ENCODE measurements around the gene AP1G2.

AP1G2 gene

DNA sequence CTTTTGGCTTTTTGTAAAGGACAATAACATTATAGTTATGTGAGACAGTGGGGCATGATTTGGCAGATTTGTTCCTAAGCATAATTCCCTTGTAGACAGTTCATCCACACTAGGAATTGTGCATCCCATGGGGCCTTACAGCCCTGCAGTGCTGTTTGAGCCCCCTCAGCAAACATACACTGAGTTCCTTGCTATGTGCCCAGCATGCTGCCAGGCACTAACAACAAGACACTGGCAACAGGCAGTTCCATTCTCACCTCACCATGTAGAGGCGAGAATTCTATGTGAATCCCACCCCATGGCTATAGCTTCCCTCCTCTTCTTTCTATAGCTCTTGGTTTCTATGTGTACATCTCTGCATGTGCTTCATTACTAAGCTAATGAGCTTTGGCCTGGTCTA lies 9.6 kb downstream of the AP1G2 start:
- no peak for DNase-seq (ENCODE audit: low spot score)

DNA sequence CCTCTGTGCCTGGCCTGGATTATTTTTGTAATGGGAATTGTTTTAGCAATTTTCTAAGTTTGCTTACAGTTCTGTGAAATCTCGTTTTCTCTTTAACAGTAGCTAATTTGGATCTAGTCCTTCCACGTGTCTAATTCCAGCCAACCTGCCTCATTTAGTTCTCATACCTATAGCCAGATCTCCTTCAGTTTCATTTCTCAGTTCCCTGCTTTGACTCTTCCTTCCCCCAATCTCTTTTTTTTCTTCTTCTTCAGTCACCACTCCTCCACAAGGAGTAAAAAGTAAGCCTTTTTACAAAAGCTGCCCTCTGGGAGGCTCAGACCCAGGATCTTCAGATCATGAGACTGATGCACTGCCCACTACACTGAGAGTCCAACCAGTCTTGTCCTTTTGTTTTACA lies 10.1 kb downstream of the AP1G2 start:
- DNase-seq (ENCODE audit: low spot score), result no peak

DNA sequence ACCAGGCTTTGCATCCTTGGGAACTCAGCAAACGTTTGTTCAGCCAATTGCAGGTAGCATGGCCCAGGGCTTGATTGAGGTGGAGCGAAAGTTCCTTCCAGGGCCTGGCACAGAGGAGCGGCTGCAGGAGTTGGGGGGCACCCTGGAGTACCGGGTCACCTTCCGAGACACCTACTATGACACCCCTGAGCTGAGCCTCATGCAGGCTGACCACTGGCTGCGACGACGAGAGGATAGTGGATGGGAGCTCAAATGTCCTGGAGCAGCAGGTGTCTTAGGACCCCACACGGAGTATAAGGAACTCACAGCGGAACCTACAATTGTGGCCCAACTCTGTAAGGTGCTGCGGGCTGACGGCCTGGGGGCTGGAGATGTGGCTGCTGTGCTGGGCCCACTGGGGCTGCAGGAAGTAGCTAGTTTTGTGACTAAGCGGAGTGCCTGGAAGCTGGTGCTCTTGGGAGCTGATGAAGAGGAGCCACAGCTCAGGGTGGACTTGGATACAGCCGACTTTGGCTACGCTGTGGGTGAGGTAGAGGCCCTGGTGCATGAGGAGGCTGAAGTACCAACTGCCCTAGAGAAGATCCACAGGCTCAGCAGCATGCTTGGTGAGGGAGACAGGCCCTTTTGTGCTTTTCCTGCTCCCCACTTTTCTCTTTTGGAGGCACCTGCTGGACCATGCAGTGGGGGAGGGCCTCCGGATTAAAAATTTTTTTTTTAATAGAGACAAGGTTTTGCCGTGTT lies 10.7 kb downstream of the AP1G2 start:
- no peak for DNase-seq (ENCODE audit: low spot score)

DNA sequence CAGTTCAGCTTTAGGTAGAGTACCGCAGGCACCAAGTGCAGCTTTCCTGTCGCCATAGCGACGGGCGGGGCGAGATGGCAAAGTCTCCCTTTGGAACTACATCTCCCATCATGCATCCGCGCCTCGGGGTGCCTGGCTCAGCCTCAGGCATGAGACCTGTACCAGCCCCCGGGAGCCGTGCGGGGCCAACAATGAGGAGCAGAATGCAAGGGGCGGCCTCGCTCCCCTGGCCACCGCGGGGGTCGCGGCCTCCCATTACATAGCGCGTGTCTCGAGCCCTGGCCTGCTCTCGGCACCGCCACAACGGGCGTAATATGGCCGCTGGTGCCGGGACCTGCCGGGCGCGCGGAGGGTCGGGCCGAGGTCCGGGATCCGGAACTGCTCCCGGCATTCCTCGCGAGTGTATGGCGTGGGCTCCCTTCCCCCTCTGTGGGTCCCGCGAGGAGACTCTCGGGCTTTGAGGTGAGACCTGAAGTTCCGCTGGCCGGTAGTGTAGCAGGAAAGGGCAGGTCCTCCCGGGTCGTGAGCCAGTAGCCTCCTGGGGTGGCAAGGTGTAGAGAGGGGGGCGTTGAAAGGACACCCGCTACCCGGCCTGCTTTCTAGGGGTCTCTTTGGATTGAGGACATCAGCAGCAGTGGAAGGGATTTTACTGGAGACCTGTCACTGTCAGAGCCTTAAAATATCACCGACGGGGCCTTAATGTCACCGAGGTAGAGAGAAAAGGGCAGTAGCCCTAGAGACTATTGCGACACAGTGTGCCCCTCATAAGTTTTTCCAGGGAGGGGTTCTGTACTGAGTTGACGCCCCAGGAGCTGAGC lies 11.5 kb downstream of the AP1G2 start, which contains the start of gene THTPA:
Gene THTPA, plus strand, starts transcription at position 390 of the 818 bp plus-strand sequence. CDS start 487 bp downstream, outside the sequence.
- peak; percentile 94 for DNase-seq (ENCODE audit: low spot score)

DNA sequence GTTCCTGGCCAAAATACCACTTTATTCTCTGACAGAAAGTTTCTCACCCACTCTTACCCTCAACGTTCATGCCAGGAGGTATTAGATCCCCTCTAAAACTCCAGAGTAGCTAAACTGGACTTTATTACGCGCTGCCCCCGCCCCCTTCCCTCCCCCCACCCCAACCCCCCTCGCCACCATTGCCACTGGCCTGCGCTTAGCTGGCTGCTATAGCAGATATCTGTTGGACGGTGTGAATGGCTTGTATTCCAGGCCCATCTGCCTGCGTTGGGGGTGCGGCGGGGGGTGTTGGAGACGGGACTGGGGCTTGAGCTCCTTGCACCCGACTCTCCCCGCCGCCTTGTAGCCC lies 12.1 kb downstream of the AP1G2 start:
- DNase-seq (ENCODE audit: low spot score), result no peak

DNA sequence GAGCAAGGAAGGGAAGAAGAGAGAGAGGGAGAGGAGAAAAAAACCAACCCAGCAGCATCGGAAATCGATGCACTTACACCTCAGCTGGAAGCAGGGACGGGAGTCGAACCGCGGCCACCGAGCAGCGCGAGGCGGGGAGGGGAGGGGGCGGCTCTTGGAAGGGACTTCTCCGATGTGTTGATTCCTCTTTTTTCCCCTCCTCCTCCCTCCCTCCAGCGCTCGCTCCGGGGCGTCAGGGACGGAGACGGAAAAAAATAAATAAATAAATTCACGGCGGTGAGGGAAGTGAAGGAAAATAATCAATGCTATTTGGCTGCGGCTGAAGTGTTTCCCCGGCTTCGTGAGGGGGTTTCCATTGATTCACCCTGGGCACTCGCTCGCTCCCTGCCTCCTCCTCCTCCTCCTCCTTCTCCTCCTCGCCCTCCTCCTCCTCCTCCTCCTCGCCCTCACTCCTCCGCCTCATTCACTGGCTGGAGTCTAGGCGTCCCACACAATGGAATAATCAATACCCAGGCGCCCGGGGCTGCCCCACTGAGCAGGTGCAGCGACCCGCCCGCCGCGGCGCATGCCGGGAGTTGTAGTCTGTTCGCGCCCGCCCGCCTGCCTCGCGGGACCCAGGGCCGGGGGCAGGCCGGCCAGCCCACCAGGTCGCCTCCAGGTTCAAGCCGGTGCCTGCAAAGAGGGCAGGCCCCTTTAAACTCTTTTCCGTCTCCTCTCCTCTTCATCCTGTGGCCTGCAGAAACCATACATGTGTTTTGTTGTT lies 16.1 kb downstream of the AP1G2 start, which contains the start of gene ZFHX2:
Gene ZFHX2, minus strand, starts transcription at position 500 of the 763 bp plus-strand sequence. CDS start 16,440 bp downstream, outside the sequence.
- peak; percentile 80 for DNase-seq (ENCODE audit: low spot score)

DNA sequence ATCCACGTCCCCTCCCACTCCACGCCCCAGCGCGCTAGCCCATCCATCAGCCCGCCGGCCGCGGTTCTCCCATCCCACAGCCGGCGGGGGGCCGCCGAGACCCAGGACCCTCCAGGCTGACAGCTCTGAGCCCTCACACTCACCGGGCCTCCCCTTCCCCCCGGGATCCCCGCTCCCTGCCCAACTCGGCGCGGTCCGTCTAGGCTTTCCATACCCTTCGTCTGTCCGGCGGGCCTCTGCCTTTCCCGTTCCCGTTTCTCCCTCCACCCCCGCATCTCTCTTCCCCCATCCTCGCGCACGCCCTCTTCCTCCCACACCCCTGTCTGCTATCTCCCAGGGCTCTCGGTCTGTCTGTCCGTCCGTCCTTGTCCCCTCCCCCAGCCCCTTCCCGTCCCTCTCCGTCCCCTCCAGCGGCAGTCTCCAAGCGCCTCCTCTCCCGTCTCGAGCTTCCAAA lies 16.8 kb downstream of the AP1G2 start:
- DNase-seq (ENCODE audit: low spot score), result no peak

DNA sequence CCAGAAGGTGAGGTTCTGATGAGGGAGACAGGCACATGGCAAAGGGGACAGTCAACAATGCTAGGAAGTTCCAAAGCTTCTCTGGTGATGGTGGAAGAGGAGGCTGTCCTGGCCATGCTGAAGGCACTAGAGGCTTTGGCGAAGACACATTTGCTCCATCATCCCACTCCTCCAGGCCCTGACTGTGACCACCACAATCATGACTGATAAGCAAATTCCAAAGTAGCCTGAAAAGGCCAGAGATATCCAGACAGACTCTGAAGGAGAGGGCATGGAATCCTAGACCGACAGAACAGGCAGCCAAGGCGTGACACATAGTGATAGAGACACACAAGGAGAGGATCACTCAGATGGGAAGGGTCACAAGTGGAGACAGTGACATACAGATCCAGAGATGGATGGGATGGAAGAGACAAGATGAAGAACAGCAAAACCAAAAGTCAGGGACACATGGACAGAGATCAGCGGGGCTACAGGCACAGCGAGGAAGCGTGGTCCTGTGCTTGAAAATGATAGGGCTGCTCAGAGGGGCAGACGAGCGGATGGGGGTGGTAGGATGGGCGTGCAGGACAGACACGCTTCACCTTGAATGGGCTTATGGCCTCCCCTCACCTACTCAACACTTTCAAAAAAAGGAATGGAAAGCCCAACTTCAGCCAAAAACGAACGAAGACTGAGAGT lies 17.3 kb downstream of the AP1G2 start:
- DNase-seq (ENCODE audit: low spot score), result no peak

DNA sequence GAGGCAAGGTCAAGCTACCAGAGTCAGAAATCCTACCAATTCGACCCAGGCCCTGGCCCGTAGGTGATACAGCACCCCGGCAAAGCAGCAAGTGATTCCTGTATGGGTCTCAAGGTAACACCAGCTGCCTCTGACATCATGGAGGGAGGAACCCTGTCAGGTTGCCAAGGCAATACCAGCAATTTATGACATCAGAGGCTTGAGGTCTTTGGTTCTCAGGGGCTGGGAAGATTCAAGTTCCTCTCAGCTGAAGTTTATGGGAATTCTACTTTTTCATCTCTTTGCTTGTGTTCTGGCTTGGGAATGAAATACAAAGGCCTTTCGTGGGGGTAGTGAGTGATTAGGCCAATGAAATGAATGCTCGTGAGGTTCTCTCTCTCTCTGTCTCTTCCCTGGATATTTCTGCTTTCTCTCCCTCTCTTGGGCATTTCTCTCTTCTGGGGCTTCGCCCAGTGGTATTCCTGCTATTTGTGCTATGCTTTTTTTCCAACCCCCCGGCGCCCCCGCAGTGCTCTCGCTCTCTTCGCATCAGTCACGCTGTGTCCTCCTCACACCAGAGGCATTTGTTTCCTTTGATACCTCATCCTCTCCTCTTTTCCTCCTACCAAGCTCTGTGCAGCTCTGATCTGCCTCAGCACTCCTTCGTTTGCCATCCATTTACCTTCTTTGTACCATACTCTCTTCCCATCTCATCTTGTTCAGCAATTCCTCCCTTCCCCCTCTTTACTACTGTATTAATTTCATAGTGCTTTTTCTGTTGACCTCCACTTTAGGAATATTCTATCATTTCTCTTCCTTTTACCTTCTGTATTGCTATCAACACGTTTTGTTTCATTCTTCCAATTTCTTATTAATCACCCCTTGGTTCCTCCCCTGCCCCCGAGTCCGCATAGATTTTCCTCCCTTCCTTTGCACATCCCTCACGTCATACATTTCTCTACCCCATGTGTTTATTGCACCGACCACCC lies 19.0 kb downstream of the AP1G2 start:
- no peak for DNase-seq (ENCODE audit: low spot score)

DNA sequence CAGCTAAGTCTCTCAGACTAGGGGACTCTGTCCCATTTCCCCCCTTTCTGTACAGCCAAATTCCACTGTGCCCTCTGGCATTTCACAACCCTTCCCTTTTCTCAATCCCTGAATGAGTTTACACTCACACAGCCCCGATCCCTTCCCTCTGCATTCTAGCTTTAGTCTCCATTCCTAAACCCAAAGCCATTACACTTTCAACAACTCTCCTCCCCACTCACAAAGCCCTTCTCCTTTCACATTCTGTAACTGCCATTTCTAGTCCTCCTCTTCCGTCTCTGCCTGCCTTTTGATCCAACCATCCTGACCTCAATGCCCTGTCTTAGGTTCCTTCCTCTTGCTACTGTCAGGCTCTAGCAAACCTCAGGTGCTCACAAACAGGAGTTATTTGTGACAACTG lies 19.7 kb downstream of the AP1G2 start:
- no peak for DNase-seq (ENCODE audit: low spot score)

DNA sequence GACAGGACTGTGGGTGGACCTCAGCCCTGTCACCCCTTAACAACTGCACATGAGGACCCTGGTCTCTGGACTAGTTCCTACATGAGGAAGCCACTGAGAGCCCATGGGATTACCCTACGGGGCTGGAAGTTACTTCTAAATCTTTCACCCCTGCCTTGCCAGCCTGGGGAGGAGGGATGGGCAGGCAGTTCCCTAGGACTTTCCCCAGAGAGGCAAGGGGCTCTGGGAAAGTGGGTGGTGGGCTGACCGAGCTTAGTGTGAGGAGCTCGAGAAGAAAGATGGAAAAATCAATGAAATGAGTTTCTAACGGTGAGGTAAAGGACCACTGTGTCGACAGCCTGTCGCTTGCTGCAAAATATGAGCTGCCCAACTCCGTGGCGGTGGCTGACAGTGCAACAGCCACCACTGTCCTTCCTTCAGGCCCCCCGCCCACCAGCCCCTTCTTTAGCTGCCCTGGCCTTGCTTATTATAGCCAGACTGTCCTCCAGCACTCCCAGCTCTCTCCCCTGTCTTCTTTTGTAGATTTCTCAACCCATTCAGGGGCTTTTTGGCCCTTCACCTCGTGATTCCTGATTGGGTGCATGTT lies 21.0 kb downstream of the AP1G2 start:
- DNase-seq (ENCODE audit: low spot score), result no peak

DNA sequence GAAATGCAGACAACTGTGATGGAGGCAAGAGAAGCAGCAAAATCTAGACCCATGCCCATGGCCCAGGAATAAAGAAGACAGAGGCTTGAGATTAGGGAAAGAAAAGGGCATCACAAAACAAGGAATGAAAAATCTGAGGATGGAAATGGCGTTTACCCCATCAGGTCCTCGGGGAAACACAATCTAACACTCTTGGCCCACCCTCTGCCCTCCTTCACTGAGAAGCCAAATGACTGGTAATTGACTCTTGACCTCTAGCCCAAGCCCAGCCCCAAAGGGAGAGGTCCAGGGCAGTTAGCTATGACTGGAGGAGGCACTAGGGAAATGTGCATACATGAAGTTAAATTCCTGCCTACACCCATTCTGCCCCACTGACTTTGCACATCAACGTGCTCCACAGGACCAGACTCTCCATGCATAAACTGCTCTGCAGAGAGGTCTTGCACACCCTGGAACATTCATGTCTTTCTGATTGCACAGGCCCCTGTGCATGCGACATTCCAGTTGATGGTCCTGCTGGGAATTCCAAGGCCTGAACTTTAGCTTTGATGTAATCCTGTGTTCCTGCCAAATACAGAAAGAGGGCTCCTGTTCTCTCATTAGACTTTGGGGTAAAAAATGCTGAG lies 21.7 kb downstream of the AP1G2 start:
- no peak for DNase-seq (ENCODE audit: low spot score)

DNA sequence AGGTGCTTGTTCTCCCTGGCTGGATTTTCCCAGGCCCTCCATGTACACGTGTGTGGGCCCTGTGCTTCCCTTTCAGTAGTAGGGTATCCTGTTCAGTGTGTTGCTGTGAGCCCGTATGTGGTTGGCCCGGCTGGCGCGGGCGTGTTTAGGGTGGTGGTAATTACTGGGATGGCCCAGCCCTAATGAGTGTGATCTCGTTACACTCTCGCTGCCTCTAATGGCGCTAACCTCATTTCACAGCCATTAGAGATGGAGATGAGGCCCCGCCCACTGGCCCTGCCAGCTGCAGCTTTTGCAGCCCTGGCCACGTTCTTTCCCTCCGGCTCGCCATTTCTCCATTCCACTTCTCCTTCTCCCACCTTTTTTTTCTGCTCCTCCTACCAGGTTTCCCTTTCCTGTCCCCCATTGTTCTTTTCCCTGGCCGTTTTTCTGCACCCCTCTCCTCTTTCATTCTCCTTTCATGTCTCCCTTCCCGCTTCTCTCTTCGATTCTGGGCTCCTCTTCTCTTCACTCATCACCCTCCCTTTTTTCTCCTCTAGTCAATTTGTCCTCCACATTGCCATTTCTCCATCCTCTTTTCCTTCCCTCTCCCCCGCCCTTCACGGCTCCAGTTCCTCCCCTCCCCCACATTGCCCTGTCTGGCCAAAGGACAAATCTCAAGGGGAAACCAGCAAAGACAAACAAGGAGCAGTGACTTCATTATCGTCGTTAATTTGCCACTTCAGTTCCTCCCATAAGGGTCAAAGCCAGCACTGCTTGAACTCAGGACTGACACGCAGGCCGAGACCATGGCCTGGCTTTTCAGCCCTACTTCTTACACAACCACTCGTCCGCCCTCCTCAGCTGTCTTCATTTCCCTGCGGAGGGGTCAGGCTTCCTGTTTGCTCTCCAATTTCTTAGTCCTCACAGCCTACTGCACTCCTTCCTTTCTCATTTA lies 22.8 kb downstream of the AP1G2 start:
- no peak for DNase-seq (ENCODE audit: low spot score)

DNA sequence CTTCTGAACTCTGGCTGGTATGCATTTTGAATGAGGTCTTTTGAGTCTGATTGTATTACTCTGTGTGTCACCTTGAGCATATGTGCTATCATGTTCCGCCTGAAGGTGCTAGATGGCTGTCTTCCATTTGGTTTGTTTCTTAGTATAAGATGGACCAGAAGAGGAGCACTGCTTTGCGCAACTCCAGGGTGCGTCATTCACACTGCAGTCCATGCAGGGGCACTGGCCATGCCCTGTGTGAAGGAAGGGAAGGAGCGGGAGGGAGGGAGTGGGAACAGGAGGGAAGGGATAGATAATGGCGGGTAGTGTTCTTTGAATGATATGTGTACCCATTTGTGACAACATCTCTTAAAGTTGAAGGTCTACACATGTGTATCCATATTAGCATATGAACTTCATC lies 24.2 kb downstream of the AP1G2 start:
- DNase-seq (ENCODE audit: low spot score), result no peak

DNA sequence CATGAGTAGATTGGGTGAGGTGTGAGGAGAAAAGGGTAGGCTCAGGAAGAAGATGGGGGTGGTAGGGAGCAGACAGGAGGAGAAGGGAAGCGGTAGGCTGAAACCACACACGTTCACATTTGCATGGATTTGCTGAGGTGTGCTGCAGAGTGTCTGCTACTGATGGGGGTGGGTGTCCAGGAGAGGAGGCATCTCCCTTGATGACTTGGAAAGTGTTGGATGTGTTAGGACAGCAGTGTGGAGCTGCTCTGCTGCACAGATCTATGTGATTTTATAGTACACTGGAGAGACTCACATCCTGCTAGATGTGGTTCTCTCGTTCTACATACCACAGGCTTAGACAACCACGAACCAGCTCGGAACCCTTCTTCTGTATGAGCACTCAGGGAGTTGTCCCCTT lies 25.3 kb downstream of the AP1G2 start:
- no peak for DNase-seq (ENCODE audit: low spot score)

DNA sequence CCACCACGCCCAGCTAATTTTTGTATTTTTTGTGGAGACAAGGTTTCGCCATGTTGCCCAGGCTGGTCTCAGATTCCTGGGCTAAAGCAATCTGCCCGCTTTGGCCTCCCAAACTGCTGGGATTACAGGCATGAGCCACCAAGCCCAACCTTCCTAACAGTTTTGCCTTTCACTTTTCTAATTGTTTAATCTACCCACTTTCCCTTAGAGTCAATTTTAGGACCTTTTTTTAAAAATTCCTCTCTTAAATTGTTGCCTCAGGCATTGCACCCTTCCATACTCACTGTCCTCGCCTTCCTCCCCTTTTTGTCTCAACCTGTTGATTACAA lies 27.5 kb downstream of the AP1G2 start:
- DNase-seq (ENCODE audit: low spot score), result no peak

DNA sequence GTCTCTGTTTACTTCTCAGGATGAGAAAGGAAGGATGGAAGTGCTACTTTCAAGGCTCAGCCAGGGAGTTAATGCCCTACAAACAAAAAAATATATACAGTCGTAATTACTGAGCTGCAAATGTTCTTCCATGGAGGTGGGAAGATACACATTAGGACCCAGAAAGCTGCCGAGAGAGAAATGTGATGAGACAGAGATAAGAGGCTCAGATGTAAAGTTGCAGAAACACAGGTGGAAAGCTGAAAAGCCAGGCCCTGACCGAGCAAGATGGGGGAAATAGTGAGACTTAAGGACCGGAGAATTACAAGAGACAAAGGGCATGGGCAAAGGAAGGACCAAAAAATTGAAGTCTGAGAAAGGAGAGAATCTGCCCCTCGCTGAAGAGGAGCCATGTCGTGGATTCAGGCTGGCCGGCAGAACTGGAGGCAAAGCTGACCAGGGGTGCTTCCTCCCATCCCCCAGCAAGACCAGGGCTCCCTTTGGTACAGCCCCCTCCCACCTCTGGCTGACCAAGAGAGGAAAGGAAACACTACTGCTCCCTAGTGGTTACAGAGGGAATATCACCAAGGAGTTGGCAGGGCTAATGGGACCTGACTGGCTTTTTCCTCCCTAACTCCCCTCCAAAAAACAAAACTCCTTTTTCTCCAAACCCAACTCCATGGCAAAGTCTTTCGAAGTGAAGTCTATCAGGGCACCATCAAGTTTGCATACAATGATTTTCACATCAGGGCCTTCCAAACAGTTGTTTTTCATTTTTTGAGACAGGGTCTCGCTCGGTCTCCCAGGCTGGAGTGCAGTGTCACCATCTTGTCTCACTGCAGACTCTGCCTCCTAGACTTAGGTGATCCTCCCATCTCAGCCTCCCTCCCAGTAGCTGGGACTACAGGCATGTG lies 28.1 kb downstream of the AP1G2 start:
- peak; percentile 86 for DNase-seq (ENCODE audit: low spot score)

DNA sequence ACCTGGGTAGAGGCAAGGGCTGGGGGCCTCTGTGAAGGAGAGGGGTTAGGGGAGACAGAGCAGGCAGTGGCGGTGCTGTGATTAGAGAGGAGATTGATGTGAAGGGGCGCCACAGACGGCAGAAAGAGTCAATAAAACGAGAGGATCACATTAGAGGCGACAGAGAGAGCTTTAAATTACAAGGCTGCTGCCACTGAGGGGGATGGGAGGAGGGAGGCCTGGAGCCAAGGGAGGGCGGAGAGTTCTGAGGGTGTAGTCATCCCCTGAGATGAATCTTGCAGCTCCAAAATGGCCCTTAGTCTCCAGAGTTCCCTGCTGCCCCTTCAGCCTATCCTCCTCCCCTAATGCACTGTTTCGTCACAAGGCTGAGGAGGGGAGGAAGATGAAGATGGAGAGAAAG lies 28.8 kb downstream of the AP1G2 start:
- DNase-seq (ENCODE audit: low spot score), result peak; percentile 59
